ENCODE measurements around the gene RPL13. TPM values are rescaled to one million over a fixed set of nuclear protein-coding genes. Genes with fewer than 3 reads are reported as not detected.

RPL13 gene
- total and polyA plus RNA-seq, 2 donors (not counting 1 experiment from before 2014, with no cell fraction given): 1,442 to 3,823 TPM

- peak overlapping the region; percentile 81 for H2AFZ ChIP-seq (ENCODE audit: low read length)
- peaks cover 4% of the 10 kb centered on the region for H3K4me1 ChIP-seq (ENCODE audit: control insufficient read depth, extremely low read depth, insufficient read depth, low read length)
- no peak overlapping the region for H3K4me3 ChIP-seq (replicated peaks in 1 of 4; ENCODE audit: control extremely low read depth in 1 of 4, insufficient read depth in 1 of 4, low read depth in 3 of 4, low read length in 4 of 4)
- no peaks in the 10 kb centered on the region for H3K9me3 ChIP-seq (ENCODE audit: control insufficient read depth, insufficient read depth, low read depth, low read length)
- no peaks in the 10 kb centered on the region for H3K27me3 ChIP-seq (ENCODE audit: control insufficient read depth, insufficient read depth, low read length)
- H3K27ac ChIP-seq (ENCODE audit: insufficient read depth, low read length): peak overlapping the region; percentile 34
- TF ChIP-seq, protein P1, sequence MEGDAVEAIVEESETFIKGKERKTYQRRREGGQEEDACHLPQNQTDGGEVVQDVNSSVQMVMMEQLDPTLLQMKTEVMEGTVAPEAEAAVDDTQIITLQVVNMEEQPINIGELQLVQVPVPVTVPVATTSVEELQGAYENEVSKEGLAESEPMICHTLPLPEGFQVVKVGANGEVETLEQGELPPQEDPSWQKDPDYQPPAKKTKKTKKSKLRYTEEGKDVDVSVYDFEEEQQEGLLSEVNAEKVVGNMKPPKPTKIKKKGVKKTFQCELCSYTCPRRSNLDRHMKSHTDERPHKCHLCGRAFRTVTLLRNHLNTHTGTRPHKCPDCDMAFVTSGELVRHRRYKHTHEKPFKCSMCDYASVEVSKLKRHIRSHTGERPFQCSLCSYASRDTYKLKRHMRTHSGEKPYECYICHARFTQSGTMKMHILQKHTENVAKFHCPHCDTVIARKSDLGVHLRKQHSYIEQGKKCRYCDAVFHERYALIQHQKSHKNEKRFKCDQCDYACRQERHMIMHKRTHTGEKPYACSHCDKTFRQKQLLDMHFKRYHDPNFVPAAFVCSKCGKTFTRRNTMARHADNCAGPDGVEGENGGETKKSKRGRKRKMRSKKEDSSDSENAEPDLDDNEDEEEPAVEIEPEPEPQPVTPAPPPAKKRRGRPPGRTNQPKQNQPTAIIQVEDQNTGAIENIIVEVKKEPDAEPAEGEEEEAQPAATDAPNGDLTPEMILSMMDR (conservative IDR thresholded peaks at IDR 0.05 in 1 of 2, IDR thresholded peaks at IDR 0.05 in 1 of 2; ENCODE audit: low read depth in 1 of 2, low read length in 2 of 2): no peak
- no peak for TF ChIP-seq EZH2 (IDR thresholded peaks at IDR 0.05; ENCODE audit: low read length, missing control alignments)
- no peak overlapping the region for H3K4me2 ChIP-seq (ENCODE audit: extremely low read depth, insufficient read depth, low read length)
- H4K20me1 ChIP-seq (ENCODE audit: control insufficient read depth, extremely low read depth, insufficient read depth, low read length): no peaks in the 10 kb centered on the region
- H3K36me3 ChIP-seq (ENCODE audit: control insufficient read depth, insufficient read depth, low read length): no peaks in the 10 kb centered on the region
- peak overlapping the region; percentile 55 for H3K9ac ChIP-seq (ENCODE audit: insufficient read depth, low read length)
- H3K79me2 ChIP-seq (ENCODE audit: control insufficient read depth, insufficient read depth, low read length): peaks cover 5% of the 10 kb centered on the region
- no peak for DNase-seq (ENCODE audit: low read depth in 2 of 2)
These were observed 13.6 kb downstream of the RPL13 start for GRCh38 chr16:89573826-89574680.

DNA sequence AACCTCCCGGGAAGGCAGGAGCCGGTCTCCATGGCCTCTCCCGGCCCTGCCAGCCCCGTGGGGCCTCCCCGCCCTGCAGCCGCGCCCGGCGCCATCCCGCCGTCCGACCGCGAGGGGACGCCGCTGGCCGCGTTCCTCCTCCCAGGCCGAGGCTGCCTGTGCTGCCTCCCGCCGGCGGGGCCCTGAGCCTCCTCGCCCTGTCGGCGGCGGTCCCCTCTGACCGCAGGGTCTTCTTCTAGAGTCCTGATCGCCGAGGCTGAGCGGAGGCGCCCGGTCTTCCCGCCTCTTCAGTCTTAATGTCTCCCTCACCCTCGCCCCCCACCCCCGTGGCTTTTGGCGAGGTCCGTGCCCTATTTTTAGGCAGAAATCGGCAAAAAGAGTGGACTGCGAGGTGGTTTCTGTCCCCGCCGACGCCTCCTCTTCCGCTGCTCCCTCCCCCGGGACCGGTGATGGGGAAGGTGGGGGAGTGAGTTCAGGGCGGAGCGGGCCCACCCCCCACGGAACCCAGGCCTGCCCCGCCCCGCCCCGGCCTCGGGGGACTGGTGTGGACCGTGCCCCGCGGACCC, 14.3 kb downstream of the RPL13 start:
- Histone ChIP-seq H3K36me3 (ENCODE audit: control insufficient read depth, insufficient read depth, low read length) (peaks cover 2% of the 10 kb centered on the region), H3K4me2 (ENCODE audit: extremely low read depth, insufficient read depth, low read length) (peak overlapping the region; percentile 48), H4K20me1 (ENCODE audit: control insufficient read depth, extremely low read depth, insufficient read depth, low read length) (no peaks in the 10 kb centered on the region), H3K27ac (ENCODE audit: insufficient read depth, low read length) (peak overlapping the region; percentile 34), H3K27me3 (ENCODE audit: control insufficient read depth, insufficient read depth, low read length) (no peaks in the 10 kb centered on the region), H3K9ac (ENCODE audit: insufficient read depth, low read length) (peak overlapping the region; percentile 55), H3K4me3 (replicated peaks in 1 of 4; ENCODE audit: control extremely low read depth in 1 of 4, insufficient read depth in 1 of 4, low read depth in 3 of 4, low read length in 4 of 4) (peak overlapping the region in 2 of 4 experiments; percentile 33 to 52), H3K4me1 (ENCODE audit: control insufficient read depth, extremely low read depth, insufficient read depth, low read length) (peaks cover 4% of the 10 kb centered on the region), H2AFZ (ENCODE audit: low read length) (peak overlapping the region; percentile 81), H3K9me3 (ENCODE audit: control insufficient read depth, insufficient read depth, low read depth, low read length) (no peaks in the 10 kb centered on the region), H3K79me2 (ENCODE audit: control insufficient read depth, insufficient read depth, low read length) (peaks cover 5% of the 10 kb centered on the region)
- no peak for TF ChIP-seq EZH2 (IDR thresholded peaks at IDR 0.05; ENCODE audit: low read length, missing control alignments)
- TF ChIP-seq, protein P1 (conservative IDR thresholded peaks at IDR 0.05 in 1 of 2, IDR thresholded peaks at IDR 0.05 in 1 of 2; ENCODE audit: low read depth in 1 of 2, low read length in 2 of 2): peak; percentile 46 to 74
- DNase-seq (ENCODE audit: low read depth in 2 of 2): peak; percentile 62 to 75

All from fibroblast of lung (primary cell).